CD8-positive, alpha-beta memory T cell (primary cell): ENCODE results near the gene ZMIZ1. TPM values are rescaled to one million over a fixed set of nuclear protein-coding genes. Genes with fewer than 3 reads are reported as not detected.

Source experiments
- CTCF ChIA-PET: fragments of 350-600 bp; sonication (Branson Sonifier 250); formaldehyde crosslinking; loops from one replicate; lab custom pipeline; 2021; ENCODE audit warnings: antibody characterized with exemption; lab: Charles Lee
- POLR2A ChIA-PET: fragments of 350-600 bp; sonication (Branson Sonifier 250); formaldehyde crosslinking; loops from one replicate; lab custom pipeline; 2021; ENCODE audit warnings: antibody characterized with exemption; lab: Charles Lee
- DNase-seq, 5 donors: peaks; one replicate each; pipeline versions ENCODE4 v3.0.0 to v3.0.0-alpha.2; 2020 to 2022; ENCODE audit warnings: mixed read lengths in 1 of 5
- H3K27ac ChIP-seq: one replicate; pipeline ENCODE4 v1.7.0; 2013; ENCODE audit warnings: low read depth, mild to moderate bottlenecking, low read length, moderate library complexity
- H3K27me3 ChIP-seq: 2 replicates; pipeline ENCODE4 v1.7.0; 2013; ENCODE audit warnings: low read length, mild to moderate bottlenecking; ENCODE audit not compliant: insufficient read depth, poor library complexity, severe bottlenecking
- H3K36me3 ChIP-seq: 2 replicates; pipeline ENCODE4 v1.7.0; 2013; ENCODE audit warnings: mild to moderate bottlenecking, low read length, moderate library complexity; ENCODE audit not compliant: insufficient read depth
- H3K4me1 ChIP-seq: 2 replicates; pipeline ENCODE4 v1.7.0; 2013; ENCODE audit warnings: mild to moderate bottlenecking, low read length, moderate library complexity; ENCODE audit not compliant: insufficient read depth
- H3K4me3 ChIP-seq: 2 replicates; pipeline ENCODE4 v1.7.0; 2013; ENCODE audit warnings: mild to moderate bottlenecking, low read length
- H3K9me3 ChIP-seq: 2 replicates; pipeline ENCODE4 v1.7.0; 2013; ENCODE audit warnings: mild to moderate bottlenecking, low read length
- H3K27ac Mint-ChIP-seq, 8 donors: one replicate each; pipeline ENCODE4 v1.8.0; 2020 to 2021; ENCODE audit warnings: mixed read lengths in 8 of 8, mild to moderate bottlenecking in 6 of 8, inconsistent platforms in 3 of 8, moderate library complexity in 3 of 8
- H3K27me3 Mint-ChIP-seq, 2 donors: one replicate each; pipeline ENCODE4 v1.8.0; 2020 to 2021; ENCODE audit warnings: mixed read lengths in 2 of 2, mild to moderate bottlenecking in 1 of 2, moderate library complexity in 1 of 2
- H3K36me3 Mint-ChIP-seq, 3 donors: one replicate each; pipeline ENCODE4 v1.8.0; 2020 to 2021; ENCODE audit warnings: mixed read lengths in 3 of 3, inconsistent platforms in 1 of 3, mild to moderate bottlenecking in 1 of 3
- H3K4me1 Mint-ChIP-seq, 3 donors: one replicate each; pipeline ENCODE4 v1.8.0; 2020 to 2021; ENCODE audit warnings: mixed read lengths in 3 of 3, inconsistent platforms in 1 of 3, mild to moderate bottlenecking in 1 of 3
- H3K4me3 Mint-ChIP-seq, 7 donors: one replicate each; pipeline ENCODE4 v1.8.0; 2020 to 2021; ENCODE audit warnings: mixed read lengths in 7 of 7, mild to moderate bottlenecking in 6 of 7, moderate library complexity in 4 of 7, inconsistent platforms in 2 of 7
- H3K9me3 Mint-ChIP-seq, 5 donors: one replicate each; pipeline ENCODE4 v1.8.0; 2020 to 2022; ENCODE audit warnings: mixed read lengths in 5 of 5, mild to moderate bottlenecking in 3 of 5, moderate library complexity in 2 of 5, inconsistent platforms in 1 of 5
- polyA plus RNA-seq: library from polyadenylated mRNA; unstranded; fragments of 300-500 nt; fragmentation: Illumina TruSeq; gene quantifications from one replicate; pipeline ENCODE4 v1.2.3, GENCODE V29; 2021
- total RNA-seq, 2 experiments: library from RNA; stranded (reverse); gene quantifications; one replicate each; pipeline ENCODE4 v1.2.3, GENCODE V29; 2021

The ZMIZ1 gene
- total and polyA plus RNA-seq, 3 experiments from 2014 or later = 8.0 to 36.3 (median 34.7) TPM

DNA sequence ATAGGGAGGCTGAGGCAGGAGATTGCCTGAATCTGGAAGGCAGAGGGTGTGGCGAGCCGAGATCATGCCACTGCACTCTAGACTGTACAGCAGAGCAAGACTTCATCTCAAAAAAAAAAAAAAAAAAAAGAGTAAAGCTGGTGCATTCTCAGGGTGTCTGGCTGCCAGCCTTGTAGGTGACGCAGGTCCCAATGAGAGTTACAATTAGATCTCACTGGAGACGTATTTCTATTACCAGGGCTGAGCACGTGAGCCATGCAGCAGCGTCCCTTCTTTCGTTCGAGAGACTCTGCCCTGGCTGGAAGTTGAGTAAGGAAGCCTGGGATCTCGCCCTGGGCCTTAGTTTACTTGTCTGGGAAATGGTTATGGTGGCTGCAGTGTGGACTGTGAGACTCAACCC lies 22.4 kb upstream of the ZMIZ1 start:
- Mint-ChIP-seq H3K9me3 (no peaks in the 10 kb centered on the region), H3K36me3 (no peaks in the 10 kb centered on the region), H3K4me1 (peaks cover 41 to 78% (median 72%) of the 10 kb centered on the region in 3 donors), H3K27ac (peak overlapping the region in 6 of 8 donors; percentile 19 to 90 (median 56)), H3K27me3 (no peaks in the 10 kb centered on the region), H3K4me3 (no peak overlapping the region)
- Histone ChIP-seq H3K36me3 (no peaks in the 10 kb centered on the region), H3K4me3 (no peak overlapping the region), H3K27me3 (no peaks in the 10 kb centered on the region), H3K27ac (peak overlapping the region; percentile 32), H3K9me3 (no peaks in the 10 kb centered on the region), H3K4me1 (peaks cover 46% of the 10 kb centered on the region)
- CTCF ChIA-PET = no interaction called here
- POLR2A ChIA-PET = no interaction called here
- peak in 1 of 5 donors; percentile 14 for DNase-seq

DNA sequence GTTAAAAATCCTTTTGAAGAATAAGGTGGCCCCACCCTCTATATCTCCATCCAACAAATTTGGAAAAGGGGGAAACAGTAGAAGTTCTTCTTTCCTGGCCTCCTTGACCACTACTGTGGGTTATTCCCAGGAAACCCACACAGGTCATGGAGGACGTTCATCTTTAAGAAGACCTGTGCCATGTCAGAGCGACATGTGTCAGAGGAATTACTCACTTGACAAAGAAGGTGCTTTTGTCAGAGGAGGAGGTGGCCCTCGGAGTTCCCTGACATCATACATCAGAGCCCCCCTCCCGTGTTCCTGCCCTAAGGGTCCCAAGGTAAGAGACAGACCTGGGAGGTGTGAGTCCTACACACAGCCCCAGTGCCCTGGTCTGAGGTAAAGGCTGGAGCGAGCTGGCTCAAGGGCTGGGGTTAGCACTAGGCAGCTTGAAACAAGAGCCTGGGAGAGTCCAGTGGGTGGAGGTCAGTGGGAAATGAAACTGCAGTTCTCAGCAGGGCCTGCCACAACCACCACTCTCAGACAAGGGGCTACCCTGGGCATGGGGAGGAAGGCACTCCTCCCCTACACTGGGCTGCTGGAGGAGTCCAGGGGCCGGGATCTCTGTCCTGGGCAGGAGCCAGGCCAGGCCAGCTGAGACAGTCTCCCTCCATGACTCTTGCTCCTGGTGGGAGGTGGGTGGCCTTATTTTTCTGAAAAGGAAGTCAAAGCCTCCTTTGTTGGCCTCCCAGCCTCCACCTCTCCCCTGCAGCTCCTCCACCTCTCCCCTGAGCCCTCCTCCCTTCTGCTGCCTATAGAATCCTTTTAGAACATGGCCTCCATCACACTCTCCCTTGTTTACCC lies 21.8 kb upstream of the ZMIZ1 start:
- Mint-ChIP-seq H3K27ac (peak overlapping the region; percentile 44 to 95 (median 85)), H3K36me3 (no peaks in the 10 kb centered on the region), H3K27me3 (no peaks in the 10 kb centered on the region), H3K4me3 (peak overlapping the region in 3 of 7 donors; percentile 7 to 72 (median 56)), H3K4me1 (peaks cover 41 to 76% (median 69%) of the 10 kb centered on the region in 3 donors), H3K9me3 (no peaks in the 10 kb centered on the region)
- Histone ChIP-seq H3K4me3 (no peak overlapping the region), H3K36me3 (no peaks in the 10 kb centered on the region), H3K27ac (peak overlapping the region; percentile 72), H3K27me3 (no peaks in the 10 kb centered on the region), H3K4me1 (peaks cover 48% of the 10 kb centered on the region), H3K9me3 (no peaks in the 10 kb centered on the region)
- DNase-seq = peak in 1 of 5 donors; percentile 14
- ChIA-PET CTCF (interaction anchor here (0.8 to 1.0 kb wide), 2 partner anchors 19 to 88 kb away, joined by 3 to 4 read pairs; no protein-coding TSS in a partner anchor), POLR2A (no interaction called here)

- peak overlapping the region; percentile 44 to 95 (median 85) for H3K27ac Mint-ChIP-seq
- no peaks in the 10 kb centered on the region for H3K9me3 ChIP-seq
- no peaks in the 10 kb centered on the region for H3K36me3 Mint-ChIP-seq
- no peaks in the 10 kb centered on the region for H3K27me3 ChIP-seq
- peaks cover 51% of the 10 kb centered on the region for H3K4me1 ChIP-seq
- peaks cover 36 to 70% (median 64%) of the 10 kb centered on the region in 3 donors for H3K4me1 Mint-ChIP-seq
- peak overlapping the region; percentile 72 for H3K27ac ChIP-seq
- H3K27me3 Mint-ChIP-seq = no peaks in the 10 kb centered on the region
- ChIA-PET CTCF (interaction anchor here (0.8 to 1.0 kb wide), 2 partner anchors 19 to 89 kb away, joined by 3 to 4 read pairs; no protein-coding TSS in a partner anchor), POLR2A (no interaction called here)
- H3K9me3 Mint-ChIP-seq = no peaks in the 10 kb centered on the region
- no peaks in the 10 kb centered on the region for H3K36me3 ChIP-seq
- no peak for DNase-seq
- peak overlapping the region; percentile 54 for H3K4me3 ChIP-seq
- peak overlapping the region in 4 of 7 donors; percentile 7 to 72 (median 60) for H3K4me3 Mint-ChIP-seq
Measured at GRCh38 chr10:79047584-79047874, 21.2 kb upstream of the ZMIZ1 start.

DNA sequence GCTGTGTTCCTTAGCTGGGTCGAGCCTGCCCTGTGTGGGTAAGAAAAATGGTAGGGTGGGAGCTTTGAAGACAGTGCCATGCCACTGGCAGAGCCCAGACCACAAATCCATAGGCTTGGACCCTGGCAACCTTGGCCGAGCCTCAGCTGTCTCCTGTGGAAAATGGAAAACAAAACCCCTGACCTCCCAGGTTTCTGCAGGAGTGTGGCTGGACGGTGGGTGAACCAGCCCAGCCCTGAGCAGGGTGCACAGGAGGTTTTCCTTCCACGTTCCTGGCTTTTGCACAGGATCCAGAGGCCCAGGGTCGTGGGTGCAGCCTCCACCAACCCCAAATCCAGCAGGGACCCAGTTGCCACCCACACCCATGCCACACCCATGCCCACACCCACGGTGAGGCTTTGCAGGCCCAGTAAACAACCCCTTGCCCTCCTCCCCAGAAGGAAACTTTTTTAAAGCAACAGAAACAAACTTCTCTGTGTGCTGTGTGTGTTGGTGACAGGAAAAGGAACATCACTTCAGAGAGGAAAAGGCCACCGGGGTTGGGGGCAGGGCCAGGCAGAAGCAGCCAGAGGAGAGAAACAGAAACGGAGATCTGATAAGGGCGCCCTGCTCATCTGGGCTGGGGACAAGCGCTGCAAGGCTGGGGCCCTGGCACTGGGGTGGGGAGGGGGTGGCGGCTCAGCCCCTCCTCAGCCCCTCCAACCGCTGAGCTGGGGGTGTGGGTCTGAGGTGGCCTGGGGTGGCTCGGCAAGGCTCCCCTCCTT lies 20.7 kb upstream of the ZMIZ1 start:
- peak overlapping the region; percentile 54 for H3K4me3 ChIP-seq
- Mint-ChIP-seq H3K4me1 (peaks cover 35 to 65% (median 59%) of the 10 kb centered on the region in 3 donors), H3K27me3 (no peaks in the 10 kb centered on the region), H3K36me3 (no peaks in the 10 kb centered on the region), H3K9me3 (no peaks in the 10 kb centered on the region), H3K27ac (peak overlapping the region; percentile 65 to 95 (median 91)), H3K4me3 (peak overlapping the region; percentile 35 to 80 (median 71))
- H3K4me1 ChIP-seq = peaks cover 51% of the 10 kb centered on the region
- no peaks in the 10 kb centered on the region for H3K36me3 ChIP-seq
- H3K27me3 ChIP-seq = no peaks in the 10 kb centered on the region
- H3K9me3 ChIP-seq = no peaks in the 10 kb centered on the region
- H3K27ac ChIP-seq = peak overlapping the region; percentile 72
- ChIA-PET CTCF (interaction anchor here (0.8 to 1.0 kb wide), 3 partner anchors 14 to 73 kb away, joined by 3 to 4 read pairs (median 4); no protein-coding TSS in a partner anchor), POLR2A (interaction anchor here (0.6 kb wide), 1 partner anchor 153 kb away, joined by 3 read pairs; no protein-coding TSS in a partner anchor)
- peak in 4 of 5 donors; percentile 16 to 73 (median 58) for DNase-seq

GRCh38 chr10:79048639-79049550 lies 19.9 kb upstream of the ZMIZ1 start:
- DNase-seq = peak in 1 of 5 donors; percentile 44
- peak overlapping the region; percentile 72 for H3K27ac ChIP-seq
- peaks cover 31 to 57% (median 50%) of the 10 kb centered on the region in 3 donors for H3K4me1 Mint-ChIP-seq
- H3K27me3 Mint-ChIP-seq = no peaks in the 10 kb centered on the region
- ChIA-PET CTCF (interaction anchor here (0.8 kb wide), 2 partner anchors 13 to 74 kb away, joined by 3 to 4 read pairs; no protein-coding TSS in a partner anchor), POLR2A (interaction anchor here (0.6 kb wide), 2 partner anchors 58 to 154 kb away, joined by 3 read pairs; no protein-coding TSS in a partner anchor)
- H3K4me3 ChIP-seq = peak overlapping the region; percentile 54
- peak overlapping the region; percentile 69 to 90 (median 77) for H3K27ac Mint-ChIP-seq
- no peaks in the 10 kb centered on the region for H3K9me3 ChIP-seq
- H3K9me3 Mint-ChIP-seq = no peaks in the 10 kb centered on the region
- peaks cover 51% of the 10 kb centered on the region for H3K4me1 ChIP-seq
- no peaks in the 10 kb centered on the region for H3K36me3 Mint-ChIP-seq
- peak overlapping the region in 6 of 7 donors; percentile 42 to 74 (median 58) for H3K4me3 Mint-ChIP-seq
- H3K36me3 ChIP-seq = no peaks in the 10 kb centered on the region
- no peaks in the 10 kb centered on the region for H3K27me3 ChIP-seq

DNA sequence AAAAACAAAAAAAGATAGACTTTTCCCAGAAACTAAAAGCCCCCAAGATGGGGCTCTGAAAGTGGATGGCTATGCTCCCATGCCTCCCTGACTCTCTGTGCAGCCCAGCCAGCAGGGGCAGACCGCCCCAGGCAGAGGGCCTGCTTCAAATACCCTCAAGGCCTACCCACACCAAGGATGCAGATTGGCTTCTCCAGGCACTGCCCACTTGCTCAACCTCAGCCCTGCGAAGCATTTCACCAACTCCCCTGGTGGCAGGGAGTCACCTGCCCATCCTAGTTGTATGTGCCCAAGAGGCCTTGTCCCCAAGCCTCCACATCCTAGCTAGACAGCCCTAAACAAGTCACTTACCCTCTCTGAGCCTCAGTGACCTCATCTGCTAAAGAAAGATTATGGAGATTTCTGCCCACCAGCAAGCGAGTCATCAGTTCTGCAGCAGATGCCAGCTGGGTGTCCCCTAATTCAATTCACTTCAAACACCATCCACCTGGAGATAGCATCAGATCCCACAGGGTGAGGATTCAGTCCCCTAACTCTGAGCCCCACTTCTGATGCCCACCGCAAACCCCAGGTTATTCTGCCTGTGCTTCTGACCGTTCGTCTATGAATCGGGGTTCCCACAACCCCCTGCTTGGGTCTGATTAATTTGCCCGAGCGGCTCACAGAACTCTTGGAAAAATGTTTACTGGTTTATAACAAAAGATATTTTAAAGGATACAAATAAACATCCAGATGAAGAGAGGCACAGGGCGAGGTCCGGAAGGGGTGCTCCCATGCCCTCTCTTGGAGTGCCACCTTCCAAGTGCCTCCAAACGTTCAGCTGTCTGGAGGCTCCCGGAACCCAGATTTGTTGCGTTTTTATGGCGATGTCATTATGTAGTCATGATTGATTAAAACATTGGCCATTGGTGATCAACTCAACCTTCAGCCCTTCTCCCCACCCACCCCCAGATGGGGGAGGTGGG lies 18.6 kb upstream of the ZMIZ1 start:
- Histone ChIP-seq H3K4me1 (peaks cover 51% of the 10 kb centered on the region), H3K27me3 (no peaks in the 10 kb centered on the region), H3K4me3 (no peak overlapping the region), H3K36me3 (no peaks in the 10 kb centered on the region), H3K9me3 (no peaks in the 10 kb centered on the region), H3K27ac (no peak overlapping the region)
- Mint-ChIP-seq H3K27ac (peak overlapping the region in 7 of 8 donors; percentile 17 to 75 (median 59)), H3K4me1 (peaks cover 31 to 53% (median 44%) of the 10 kb centered on the region in 3 donors), H3K9me3 (no peaks in the 10 kb centered on the region), H3K4me3 (peak overlapping the region in 4 of 7 donors; percentile 19 to 68 (median 42)), H3K36me3 (no peaks in the 10 kb centered on the region), H3K27me3 (no peaks in the 10 kb centered on the region)
- POLR2A ChIA-PET = interaction anchor here (0.6 kb wide), 1 partner anchor 59 kb away, joined by 3 read pairs; no protein-coding TSS in a partner anchor
- DNase-seq = peak in 1 of 5 donors; percentile 36
- CTCF ChIA-PET = no interaction called here
